ENCODE data around the gene BRAT1.

DNA sequence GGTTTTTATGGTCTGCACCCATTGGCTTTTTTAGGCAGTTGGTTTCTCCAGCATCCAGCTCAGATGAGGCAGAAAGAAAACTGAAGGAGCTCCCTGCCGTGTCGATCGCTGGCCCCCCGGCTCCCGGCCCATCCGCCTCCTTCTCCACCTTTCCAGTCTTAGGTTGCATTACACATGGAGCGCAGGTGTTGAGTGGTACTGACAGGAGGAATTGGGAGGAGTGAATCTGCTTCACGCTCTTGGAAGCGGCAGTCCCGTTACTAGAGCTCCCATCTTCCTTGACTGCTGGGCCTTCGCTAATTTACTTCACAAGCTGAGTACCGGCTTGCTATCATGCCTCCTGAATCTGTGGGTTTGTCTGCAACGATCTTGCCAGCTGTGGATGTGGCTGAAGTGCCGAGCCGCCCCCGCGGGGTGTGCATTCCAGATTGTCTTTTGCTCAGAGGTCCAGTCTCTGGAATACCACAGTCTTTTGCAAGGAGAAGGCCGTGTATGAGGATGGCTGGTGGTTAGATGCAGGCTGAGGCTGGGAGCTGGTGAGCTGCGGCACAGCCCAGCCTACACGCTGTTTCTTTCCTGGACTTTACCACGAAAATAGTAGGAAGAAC lies 20.5 kb upstream of the BRAT1 start:
- TF ChIP-seq, protein P1, sequence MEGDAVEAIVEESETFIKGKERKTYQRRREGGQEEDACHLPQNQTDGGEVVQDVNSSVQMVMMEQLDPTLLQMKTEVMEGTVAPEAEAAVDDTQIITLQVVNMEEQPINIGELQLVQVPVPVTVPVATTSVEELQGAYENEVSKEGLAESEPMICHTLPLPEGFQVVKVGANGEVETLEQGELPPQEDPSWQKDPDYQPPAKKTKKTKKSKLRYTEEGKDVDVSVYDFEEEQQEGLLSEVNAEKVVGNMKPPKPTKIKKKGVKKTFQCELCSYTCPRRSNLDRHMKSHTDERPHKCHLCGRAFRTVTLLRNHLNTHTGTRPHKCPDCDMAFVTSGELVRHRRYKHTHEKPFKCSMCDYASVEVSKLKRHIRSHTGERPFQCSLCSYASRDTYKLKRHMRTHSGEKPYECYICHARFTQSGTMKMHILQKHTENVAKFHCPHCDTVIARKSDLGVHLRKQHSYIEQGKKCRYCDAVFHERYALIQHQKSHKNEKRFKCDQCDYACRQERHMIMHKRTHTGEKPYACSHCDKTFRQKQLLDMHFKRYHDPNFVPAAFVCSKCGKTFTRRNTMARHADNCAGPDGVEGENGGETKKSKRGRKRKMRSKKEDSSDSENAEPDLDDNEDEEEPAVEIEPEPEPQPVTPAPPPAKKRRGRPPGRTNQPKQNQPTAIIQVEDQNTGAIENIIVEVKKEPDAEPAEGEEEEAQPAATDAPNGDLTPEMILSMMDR (IDR thresholded peaks at IDR 0.05): no peak
- TF ChIP-seq EP300 (IDR thresholded peaks at IDR 0.05): no peak
- TF ChIP-seq POLR2AphosphoS5 (IDR thresholded peaks at IDR 0.05): no peak
- no peak for TF ChIP-seq POLR2A (IDR thresholded peaks at IDR 0.05)

Data from sigmoid colon (tissue), 4 donors.